SU-DHL-6 (cell line): ENCODE measurements around the gene ZNF628.

Experiments used
- H2AFZ ChIP-seq: fragments of 200-600 bp; sonication (generic); 2 replicates; pipeline ENCODE4 v1.6.1; 2014; ENCODE audit warnings: low read depth, mild to moderate bottlenecking, moderate library complexity, mixed read lengths, antibody characterized with exemption, low read length; ENCODE audit not compliant: severe bottlenecking
- H3F3A ChIP-seq: fragments of 200-600 bp; shearing (Covaris generic); 2 replicates; pipeline ENCODE4 v1.6.0; 2016; ENCODE audit warnings: antibody characterized with exemption, mild to moderate bottlenecking; ENCODE audit not compliant: insufficient read depth
- H3K27ac ChIP-seq: fragments of 200-600 bp; sonication (generic); 2 replicates; pipeline ENCODE4 v1.5.1; 2016; ENCODE audit warnings: low read depth, mild to moderate bottlenecking, low read length, moderate library complexity, mixed read lengths
- H3K27me3 ChIP-seq: fragments of 200-600 bp; sonication (generic), shearing (Covaris generic); 2 replicates; pipeline ENCODE4 v1.6.0; 2014; ENCODE audit warnings: mild to moderate bottlenecking, low read length
- H3K36me3 ChIP-seq: fragments of 200-600 bp; sonication (generic); 2 replicates; pipeline ENCODE4 v1.6.1; 2014; ENCODE audit warnings: mild to moderate bottlenecking, low read length, mixed read lengths
- H3K4me2 ChIP-seq: fragments of 300-600, 200-600 bp; shearing (Covaris generic), sonication (generic); 2 replicates; pipeline ENCODE4 v1.6.0; 2014; ENCODE audit warnings: low read length, low read depth, mild to moderate bottlenecking; ENCODE audit not compliant: poor library complexity, severe bottlenecking
- H3K4me3 ChIP-seq: fragments of 200-600 bp; sonication (generic); 2 replicates; pipeline ENCODE4 v1.5.1; 2014; ENCODE audit warnings: antibody characterized with exemption, low read length, mild to moderate bottlenecking, mixed read lengths; ENCODE audit not compliant: insufficient read depth, poor library complexity, severe bottlenecking
- H3K79me2 ChIP-seq: fragments of 200-600 bp; sonication (generic); 2 replicates; pipeline ENCODE4 v1.6.1; 2014; ENCODE audit warnings: mild to moderate bottlenecking, low read length, moderate library complexity; ENCODE audit not compliant: insufficient read depth
- H3K9ac ChIP-seq: fragments of 200-600 bp; sonication (generic); 2 replicates; pipeline ENCODE4 v1.7.0; 2014; ENCODE audit warnings: mild to moderate bottlenecking, low read length
- H3K9me2 ChIP-seq: fragments of 200-600 bp; sonication (generic); replicated peaks from 2 replicates; pipeline ENCODE4 v1.6.1; 2014; ENCODE audit warnings: low read length; ENCODE audit not compliant: insufficient read depth
- H3K9me3 ChIP-seq: fragments of 200-600 bp; sonication (generic); 2 replicates; pipeline ENCODE4 v1.6.1; 2014; ENCODE audit warnings: low read length, mixed read lengths; ENCODE audit not compliant: insufficient read depth
- H4K20me1 ChIP-seq: fragments of 200-600 bp; sonication (generic); 2 replicates; pipeline ENCODE4 v1.6.1; 2014; ENCODE audit warnings: low read depth, mild to moderate bottlenecking, antibody characterized with exemption, low read length, moderate library complexity, mixed read lengths
- CTCF ChIP-seq: fragments of 200-600 bp; sonication (generic); IDR thresholded peaks from one replicate; pipeline ENCODE4 v1.5.1; 2017; ENCODE audit warnings: antibody characterized with exemption, mild to moderate bottlenecking, low read length, moderate library complexity; ENCODE audit not compliant: insufficient read depth, poor library complexity, severe bottlenecking
- EZH2phosphoT487 ChIP-seq: fragments of 200-600 bp; sonication (generic), shearing (Covaris generic); conservative IDR thresholded peaks from 2 replicates; pipeline ENCODE4 v1.6.1; 2018; ENCODE audit warnings: mild to moderate bottlenecking, antibody characterized with exemption, low read length, moderate library complexity, mixed read lengths

The ZNF628 gene

DNA sequence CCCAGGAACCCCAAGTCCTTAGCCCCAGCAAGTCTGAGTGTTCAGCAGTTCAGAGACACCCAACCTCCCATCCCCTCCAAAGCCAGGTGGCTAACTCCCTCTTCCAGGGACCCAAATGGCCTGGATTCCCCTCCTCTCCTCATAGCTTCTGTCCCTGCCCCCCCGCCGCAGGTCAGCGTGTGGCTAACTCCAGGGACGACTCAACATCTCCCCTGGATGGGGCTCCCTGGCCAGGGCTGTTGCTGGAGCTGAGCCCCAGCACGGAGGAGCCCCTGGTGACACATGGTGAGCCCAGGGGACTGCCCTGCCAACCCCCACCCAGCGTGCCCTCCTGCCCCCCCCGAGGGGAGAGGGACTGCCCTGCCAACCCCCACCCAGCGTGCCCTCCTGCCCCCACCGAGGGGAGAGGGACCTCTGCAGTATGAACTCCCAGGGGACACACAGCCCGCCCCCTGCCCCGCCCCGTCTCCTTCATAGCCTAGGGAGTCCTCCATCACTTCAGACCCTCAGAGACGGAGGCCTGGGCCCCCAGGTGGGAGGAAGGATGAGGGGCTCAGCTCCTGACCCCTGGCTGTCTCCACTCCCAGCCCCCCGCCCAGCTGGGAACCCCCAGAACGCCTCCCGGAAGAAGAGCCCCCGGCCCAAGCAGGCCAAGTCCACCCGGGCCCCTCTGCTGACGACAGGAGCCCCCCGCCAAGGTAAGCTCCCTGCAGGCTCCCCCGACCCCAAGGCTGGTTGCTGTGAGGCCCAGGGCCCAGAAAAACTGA, 13.5 kb downstream of the ZNF628 start:
- H3K27ac ChIP-seq, result no peak overlapping the region
- H3K4me2 ChIP-seq, result no peak overlapping the region

GRCh38 chr19:55490478-55491432, 14.3 kb downstream of the ZNF628 start:
- Histone ChIP-seq H3K9ac (no peak overlapping the region), H3K27me3 (no peaks in the 10 kb centered on the region), H3K4me2 (no peak overlapping the region), H3K27ac (no peak overlapping the region), H3K4me3 (no peak overlapping the region), H3K9me2 (no peaks in the 10 kb centered on the region), H4K20me1 (no peaks in the 10 kb centered on the region), H3K79me2 (no peaks in the 10 kb centered on the region), H3K9me3 (no peaks in the 10 kb centered on the region), H3K36me3 (no peaks in the 10 kb centered on the region), H3F3A (0 out of 2 replicates have a peak, but pooled peaks cover 3% of the 10 kb centered on the region), H2AFZ (no peak overlapping the region)
- TF ChIP-seq CTCF (no peak), EZH2phosphoT487 (no peak)

More for the DNA sequence above, 13.5 kb downstream of the ZNF628 start:
- H3K79me2 ChIP-seq, result no peaks in the 10 kb centered on the region
- no peak overlapping the region for H3K9ac ChIP-seq
- 0 out of 2 replicates have a peak, but pooled peaks cover 3% of the 10 kb centered on the region for H3F3A ChIP-seq
- H4K20me1 ChIP-seq, result no peaks in the 10 kb centered on the region
- H3K4me3 ChIP-seq, result no peak overlapping the region
- H2AFZ ChIP-seq, result no peak overlapping the region
- H3K36me3 ChIP-seq, result no peaks in the 10 kb centered on the region
- TF ChIP-seq EZH2phosphoT487 (no peak), CTCF (no peak)
- no peaks in the 10 kb centered on the region for H3K9me2 ChIP-seq
- H3K27me3 ChIP-seq, result no peaks in the 10 kb centered on the region
- H3K9me3 ChIP-seq, result no peaks in the 10 kb centered on the region

- TF ChIP-seq EZH2phosphoT487 (no peak), CTCF (no peak)
- no peak overlapping the region for H3K4me3 ChIP-seq
- no peak overlapping the region for H3K27ac ChIP-seq
- no peaks in the 10 kb centered on the region for H3K27me3 ChIP-seq
- no peak overlapping the region for H2AFZ ChIP-seq
- H3K79me2 ChIP-seq, result no peaks in the 10 kb centered on the region
- H3K9me3 ChIP-seq, result no peaks in the 10 kb centered on the region
- H3K4me2 ChIP-seq, result no peak overlapping the region
- H4K20me1 ChIP-seq, result no peaks in the 10 kb centered on the region
- H3K9me2 ChIP-seq, result no peaks in the 10 kb centered on the region
- H3K36me3 ChIP-seq, result no peaks in the 10 kb centered on the region
- H3K9ac ChIP-seq, result no peak overlapping the region
- H3F3A ChIP-seq, result 0 out of 2 replicates have a peak, but pooled peaks cover 3% of the 10 kb centered on the region
These were observed 15.3 kb downstream of the ZNF628 start for GRCh38 chr19:55491546-55492360.
